ENCODE results near the gene NUMB.

Gene NUMB

DNA sequence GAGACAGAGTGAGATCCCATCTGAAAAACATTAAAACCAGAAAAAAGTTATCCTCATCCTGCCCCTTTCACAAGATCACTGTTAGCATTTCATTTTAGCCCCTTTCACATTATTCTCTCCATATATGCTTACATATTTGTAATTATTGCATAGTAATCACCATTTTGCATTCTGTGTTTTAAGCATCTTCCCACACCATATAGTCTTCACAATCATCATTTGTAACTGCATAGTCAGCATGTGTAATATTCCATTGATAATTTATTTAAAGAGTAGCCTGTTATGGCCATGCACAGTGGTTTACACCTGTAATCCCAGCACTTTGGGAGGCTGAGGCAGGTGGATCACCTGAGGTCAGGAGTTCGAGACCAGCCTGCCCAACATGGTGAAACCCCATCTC is 209.2 kb downstream of the NUMB start:
- Histone ChIP-seq H3K9ac (ENCODE audit: low read depth, low read length) (no peak overlapping the region), H3K4me1 (ENCODE audit: insufficient read depth, low read length) (peaks cover 17% of the 10 kb centered on the region), H4K20me1 (ENCODE audit: insufficient read depth, low read length) (no peaks in the 10 kb centered on the region), H3K4me2 (ENCODE audit: insufficient read depth, low read length) (no peak overlapping the region), H3K79me2 (ENCODE audit: insufficient read depth, low read length) (no peaks in the 10 kb centered on the region), H3K27me3 (ENCODE audit: insufficient read depth, low read length, poor library complexity) (no peaks in the 10 kb centered on the region), H3K27ac (ENCODE audit: low read length) (no peak overlapping the region), H3K4me3 (ENCODE audit: low read depth in 1 of 2, low read length in 2 of 2) (no peak overlapping the region), H3K36me3 (ENCODE audit: insufficient read depth, low read length) (no peaks in the 10 kb centered on the region), H2AFZ (ENCODE audit: low read depth, low read length) (no peak overlapping the region), H3K9me3 (ENCODE audit: insufficient read depth, low read length, severe bottlenecking) (no peaks in the 10 kb centered on the region)
- ATAC-seq (ENCODE audit: insufficient read depth, low read depth) (no peak), DNase-seq (no peak)
- no peak for TF ChIP-seq EZH2 (IDR thresholded peaks at IDR 0.05; ENCODE audit: borderline replicate concordance, low read depth, low read length, severe bottlenecking)
- TF ChIP-seq, protein P1, sequence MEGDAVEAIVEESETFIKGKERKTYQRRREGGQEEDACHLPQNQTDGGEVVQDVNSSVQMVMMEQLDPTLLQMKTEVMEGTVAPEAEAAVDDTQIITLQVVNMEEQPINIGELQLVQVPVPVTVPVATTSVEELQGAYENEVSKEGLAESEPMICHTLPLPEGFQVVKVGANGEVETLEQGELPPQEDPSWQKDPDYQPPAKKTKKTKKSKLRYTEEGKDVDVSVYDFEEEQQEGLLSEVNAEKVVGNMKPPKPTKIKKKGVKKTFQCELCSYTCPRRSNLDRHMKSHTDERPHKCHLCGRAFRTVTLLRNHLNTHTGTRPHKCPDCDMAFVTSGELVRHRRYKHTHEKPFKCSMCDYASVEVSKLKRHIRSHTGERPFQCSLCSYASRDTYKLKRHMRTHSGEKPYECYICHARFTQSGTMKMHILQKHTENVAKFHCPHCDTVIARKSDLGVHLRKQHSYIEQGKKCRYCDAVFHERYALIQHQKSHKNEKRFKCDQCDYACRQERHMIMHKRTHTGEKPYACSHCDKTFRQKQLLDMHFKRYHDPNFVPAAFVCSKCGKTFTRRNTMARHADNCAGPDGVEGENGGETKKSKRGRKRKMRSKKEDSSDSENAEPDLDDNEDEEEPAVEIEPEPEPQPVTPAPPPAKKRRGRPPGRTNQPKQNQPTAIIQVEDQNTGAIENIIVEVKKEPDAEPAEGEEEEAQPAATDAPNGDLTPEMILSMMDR (IDR thresholded peaks at IDR 0.05; ENCODE audit: borderline replicate concordance, extremely low read depth, low read length, poor library complexity, severe bottlenecking), result no peak

DNA sequence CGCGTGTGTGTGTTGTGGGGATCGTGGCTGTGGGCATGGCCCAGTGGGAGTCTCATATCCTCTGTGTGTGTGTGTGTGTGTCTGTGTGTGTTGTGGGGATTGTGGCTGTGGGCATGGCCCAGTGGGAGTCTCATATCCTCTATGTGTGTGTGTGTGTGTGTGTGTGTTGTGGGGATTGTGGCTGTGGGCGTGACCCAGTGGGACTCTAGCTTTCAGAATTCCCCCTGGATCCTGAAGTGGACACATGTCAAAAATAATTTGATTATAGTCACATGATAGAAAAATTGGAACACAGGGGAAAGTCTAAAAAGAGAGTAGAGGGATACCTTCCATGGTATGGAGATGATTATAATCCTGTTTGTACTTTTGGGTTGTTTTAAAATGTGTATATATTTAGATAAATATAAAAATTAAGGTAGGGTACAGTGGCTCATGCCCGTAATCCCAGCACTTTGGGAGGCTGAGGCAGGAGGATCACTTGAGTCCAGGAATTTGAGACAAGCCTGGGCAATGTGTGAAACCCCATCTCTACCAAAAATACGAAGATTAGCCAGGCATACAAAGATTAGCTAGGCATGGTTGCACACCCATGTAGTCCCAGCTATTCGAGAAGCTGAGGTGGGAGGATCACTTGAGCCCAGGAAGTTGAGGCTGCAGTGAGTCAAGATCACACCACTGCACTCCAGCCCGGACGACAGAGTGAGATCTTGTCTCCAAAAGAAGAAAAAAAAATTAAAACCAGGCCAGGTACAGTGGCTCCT is 210.1 kb downstream of the NUMB start:
- DNase-seq (no peak), ATAC-seq (ENCODE audit: insufficient read depth, low read depth) (no peak)
- no peak overlapping the region for H3K27ac ChIP-seq (ENCODE audit: low read length)
- no peaks in the 10 kb centered on the region for H3K36me3 ChIP-seq (ENCODE audit: insufficient read depth, low read length)
- no peaks in the 10 kb centered on the region for H3K9me3 ChIP-seq (ENCODE audit: insufficient read depth, low read length, severe bottlenecking)
- H3K9ac ChIP-seq (ENCODE audit: low read depth, low read length), result no peak overlapping the region
- no peaks in the 10 kb centered on the region for H4K20me1 ChIP-seq (ENCODE audit: insufficient read depth, low read length)
- no peak overlapping the region for H3K4me3 ChIP-seq (ENCODE audit: low read depth in 1 of 2, low read length in 2 of 2)
- H2AFZ ChIP-seq (ENCODE audit: low read depth, low read length), result no peak overlapping the region
- H3K4me1 ChIP-seq (ENCODE audit: insufficient read depth, low read length), result peaks cover 23% of the 10 kb centered on the region
- TF ChIP-seq, protein P1 (IDR thresholded peaks at IDR 0.05; ENCODE audit: borderline replicate concordance, extremely low read depth, low read length, poor library complexity, severe bottlenecking), result no peak
- no peak for TF ChIP-seq EZH2 (IDR thresholded peaks at IDR 0.05; ENCODE audit: borderline replicate concordance, low read depth, low read length, severe bottlenecking)
- H3K27me3 ChIP-seq (ENCODE audit: insufficient read depth, low read length, poor library complexity), result no peaks in the 10 kb centered on the region
- H3K4me2 ChIP-seq (ENCODE audit: insufficient read depth, low read length), result no peak overlapping the region
- no peaks in the 10 kb centered on the region for H3K79me2 ChIP-seq (ENCODE audit: insufficient read depth, low read length)

DNA sequence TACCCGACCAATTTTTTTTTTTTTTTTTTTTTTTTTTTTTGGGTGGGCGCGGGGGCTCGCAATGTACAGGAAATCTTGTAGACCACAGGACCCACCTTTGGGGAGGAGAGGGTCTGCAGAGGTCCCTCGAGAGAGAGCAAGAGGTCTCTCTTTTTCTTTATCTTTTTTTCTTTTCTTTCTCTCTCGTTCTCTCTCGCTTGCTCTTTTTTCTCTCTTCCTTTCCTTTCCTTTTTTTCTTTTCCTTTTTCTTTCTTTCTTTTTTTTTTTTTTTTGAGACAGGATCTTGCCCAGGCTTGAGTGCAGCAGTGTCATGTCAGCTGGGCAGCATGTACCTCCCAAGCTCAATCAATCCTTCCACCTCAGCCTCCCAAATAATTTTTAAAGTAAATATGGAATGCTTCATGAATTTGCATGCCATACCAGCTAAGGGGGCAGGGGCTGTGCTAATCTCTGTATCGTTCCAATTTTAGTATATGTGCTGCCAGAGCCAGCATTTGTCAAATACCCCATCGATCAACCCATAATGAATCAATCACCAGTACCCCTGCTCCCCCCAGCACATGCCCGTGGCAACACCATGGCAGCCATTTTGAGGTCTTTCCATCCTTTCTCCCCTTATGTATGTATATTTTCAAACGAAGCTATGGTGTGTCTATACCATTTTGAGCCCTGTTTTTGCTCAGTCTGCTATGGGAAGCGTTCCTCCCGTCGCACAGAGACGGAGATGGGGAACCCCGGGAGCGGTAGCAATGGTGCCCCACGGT is 211.8 kb downstream of the NUMB start:
- no peaks in the 10 kb centered on the region for H3K27me3 ChIP-seq (ENCODE audit: insufficient read depth, low read length, poor library complexity)
- H3K4me3 ChIP-seq (ENCODE audit: low read depth in 1 of 2, low read length in 2 of 2), result peak overlapping the region in 1 of 2 experiments; percentile 55; a peak in 1 of 4 replicates
- TF ChIP-seq EZH2 (IDR thresholded peaks at IDR 0.05; ENCODE audit: borderline replicate concordance, low read depth, low read length, severe bottlenecking), result no peak
- TF ChIP-seq, protein P1 (IDR thresholded peaks at IDR 0.05; ENCODE audit: borderline replicate concordance, extremely low read depth, low read length, poor library complexity, severe bottlenecking), result no peak
- H3K79me2 ChIP-seq (ENCODE audit: insufficient read depth, low read length), result no peaks in the 10 kb centered on the region
- H3K27ac ChIP-seq (ENCODE audit: low read length), result no peak overlapping the region
- no peaks in the 10 kb centered on the region for H3K9me3 ChIP-seq (ENCODE audit: insufficient read depth, low read length, severe bottlenecking)
- peaks cover 40% of the 10 kb centered on the region for H3K4me1 ChIP-seq (ENCODE audit: insufficient read depth, low read length)
- peak overlapping the region; percentile 48; the same call in 1 of the 2 replicates for H2AFZ ChIP-seq (ENCODE audit: low read depth, low read length)
- H3K36me3 ChIP-seq (ENCODE audit: insufficient read depth, low read length), result no peaks in the 10 kb centered on the region
- no peaks in the 10 kb centered on the region for H4K20me1 ChIP-seq (ENCODE audit: insufficient read depth, low read length)
- peak overlapping the region; percentile 47 for H3K9ac ChIP-seq (ENCODE audit: low read depth, low read length)
- no peak for DNase-seq
- H3K4me2 ChIP-seq (ENCODE audit: insufficient read depth, low read length), result peak overlapping the region; percentile 62
- ATAC-seq (ENCODE audit: insufficient read depth, low read depth), result no peak
